CD8-positive, alpha-beta memory T cell (primary cell): Measurements from ENCODE around the gene SVIL. TPM values are rescaled to one million over a fixed set of nuclear protein-coding genes. Genes with fewer than 3 reads are reported as not detected.

Experiments
- CTCF ChIA-PET: fragments of 350-600 bp; sonication (Branson Sonifier 250); formaldehyde crosslinking; loops from one replicate; lab custom pipeline; 2021; ENCODE audit warnings: antibody characterized with exemption; lab: Charles Lee
- POLR2A ChIA-PET: fragments of 350-600 bp; sonication (Branson Sonifier 250); formaldehyde crosslinking; loops from one replicate; lab custom pipeline; 2021; ENCODE audit warnings: antibody characterized with exemption; lab: Charles Lee
- DNase-seq, 5 donors: peaks; one replicate each; pipeline versions ENCODE4 v3.0.0 to v3.0.0-alpha.2; 2020 to 2022; ENCODE audit warnings: mixed read lengths in 1 of 5
- H3K27ac ChIP-seq: one replicate; pipeline ENCODE4 v1.7.0; 2013; ENCODE audit warnings: low read depth, mild to moderate bottlenecking, low read length, moderate library complexity
- H3K27me3 ChIP-seq: 2 replicates; pipeline ENCODE4 v1.7.0; 2013; ENCODE audit warnings: low read length, mild to moderate bottlenecking; ENCODE audit not compliant: insufficient read depth, poor library complexity, severe bottlenecking
- H3K36me3 ChIP-seq: 2 replicates; pipeline ENCODE4 v1.7.0; 2013; ENCODE audit warnings: mild to moderate bottlenecking, low read length, moderate library complexity; ENCODE audit not compliant: insufficient read depth
- H3K4me1 ChIP-seq: 2 replicates; pipeline ENCODE4 v1.7.0; 2013; ENCODE audit warnings: mild to moderate bottlenecking, low read length, moderate library complexity; ENCODE audit not compliant: insufficient read depth
- H3K4me3 ChIP-seq: 2 replicates; pipeline ENCODE4 v1.7.0; 2013; ENCODE audit warnings: mild to moderate bottlenecking, low read length
- H3K9me3 ChIP-seq: 2 replicates; pipeline ENCODE4 v1.7.0; 2013; ENCODE audit warnings: mild to moderate bottlenecking, low read length
- H3K27ac Mint-ChIP-seq, 8 donors: one replicate each; pipeline ENCODE4 v1.8.0; 2020 to 2021; ENCODE audit warnings: mixed read lengths in 8 of 8, mild to moderate bottlenecking in 6 of 8, inconsistent platforms in 3 of 8, moderate library complexity in 3 of 8
- H3K27me3 Mint-ChIP-seq, 2 donors: one replicate each; pipeline ENCODE4 v1.8.0; 2020 to 2021; ENCODE audit warnings: mixed read lengths in 2 of 2, mild to moderate bottlenecking in 1 of 2, moderate library complexity in 1 of 2
- H3K36me3 Mint-ChIP-seq, 3 donors: one replicate each; pipeline ENCODE4 v1.8.0; 2020 to 2021; ENCODE audit warnings: mixed read lengths in 3 of 3, inconsistent platforms in 1 of 3, mild to moderate bottlenecking in 1 of 3
- H3K4me1 Mint-ChIP-seq, 3 donors: one replicate each; pipeline ENCODE4 v1.8.0; 2020 to 2021; ENCODE audit warnings: mixed read lengths in 3 of 3, inconsistent platforms in 1 of 3, mild to moderate bottlenecking in 1 of 3
- H3K4me3 Mint-ChIP-seq, 7 donors: one replicate each; pipeline ENCODE4 v1.8.0; 2020 to 2021; ENCODE audit warnings: mixed read lengths in 7 of 7, mild to moderate bottlenecking in 6 of 7, moderate library complexity in 4 of 7, inconsistent platforms in 2 of 7
- H3K9me3 Mint-ChIP-seq, 5 donors: one replicate each; pipeline ENCODE4 v1.8.0; 2020 to 2022; ENCODE audit warnings: mixed read lengths in 5 of 5, mild to moderate bottlenecking in 3 of 5, moderate library complexity in 2 of 5, inconsistent platforms in 1 of 5
- polyA plus RNA-seq: library from polyadenylated mRNA; unstranded; fragments of 300-500 nt; fragmentation: Illumina TruSeq; gene quantifications from one replicate; pipeline ENCODE4 v1.2.3, GENCODE V29; 2021
- total RNA-seq, 2 experiments: library from RNA; stranded (reverse); gene quantifications; one replicate each; pipeline ENCODE4 v1.2.3, GENCODE V29; 2021

SVIL gene
- total and polyA plus RNA-seq, 3 experiments from 2014 or later: 4.2 to 9.2 (median 5.9) TPM

- Mint-ChIP-seq H3K4me1 (peaks cover 5 to 8% (median 6%) of the 10 kb centered on the region in 3 donors), H3K9me3 (no peaks in the 10 kb centered on the region), H3K36me3 (peaks cover 13 to 24% (median 14%) of the 10 kb centered on the region in 3 donors), H3K27ac (no peak overlapping the region), H3K27me3 (no peaks in the 10 kb centered on the region), H3K4me3 (no peak overlapping the region)
- Histone ChIP-seq H3K4me3 (no peak overlapping the region), H3K9me3 (no peaks in the 10 kb centered on the region), H3K36me3 (peaks cover 5% of the 10 kb centered on the region), H3K27ac (no peak overlapping the region), H3K27me3 (no peaks in the 10 kb centered on the region), H3K4me1 (no peaks in the 10 kb centered on the region)
- ChIA-PET CTCF (no interaction called here), POLR2A (no interaction called here)
- DNase-seq: no peak
Observed at GRCh38 chr10:29546773-29547313, 87.9 kb downstream of the SVIL start.

GRCh38 chr10:29545122-29545521, 89.6 kb downstream of the SVIL start:
- no peak for DNase-seq
- Mint-ChIP-seq H3K27me3 (peaks cover 0 to 2% of the 10 kb centered on the region in 2 donors), H3K4me3 (no peak overlapping the region), H3K9me3 (no peaks in the 10 kb centered on the region), H3K36me3 (peaks cover 2 to 11% (median 9%) of the 10 kb centered on the region in 3 donors), H3K4me1 (peaks cover 5 to 8% (median 6%) of the 10 kb centered on the region in 3 donors), H3K27ac (peak overlapping the region in 1 of 8 donors; percentile 21)
- H3K4me1 ChIP-seq: no peaks in the 10 kb centered on the region
- no peaks in the 10 kb centered on the region for H3K9me3 ChIP-seq
- H3K27me3 ChIP-seq: no peaks in the 10 kb centered on the region
- no peak overlapping the region for H3K4me3 ChIP-seq
- POLR2A ChIA-PET: no interaction called here
- no peaks in the 10 kb centered on the region for H3K36me3 ChIP-seq
- no peak overlapping the region for H3K27ac ChIP-seq
- CTCF ChIA-PET: interaction anchor here (1.6 kb wide), 1 partner anchor 8 kb away, joined by 6 read pairs; no protein-coding TSS in a partner anchor

DNA sequence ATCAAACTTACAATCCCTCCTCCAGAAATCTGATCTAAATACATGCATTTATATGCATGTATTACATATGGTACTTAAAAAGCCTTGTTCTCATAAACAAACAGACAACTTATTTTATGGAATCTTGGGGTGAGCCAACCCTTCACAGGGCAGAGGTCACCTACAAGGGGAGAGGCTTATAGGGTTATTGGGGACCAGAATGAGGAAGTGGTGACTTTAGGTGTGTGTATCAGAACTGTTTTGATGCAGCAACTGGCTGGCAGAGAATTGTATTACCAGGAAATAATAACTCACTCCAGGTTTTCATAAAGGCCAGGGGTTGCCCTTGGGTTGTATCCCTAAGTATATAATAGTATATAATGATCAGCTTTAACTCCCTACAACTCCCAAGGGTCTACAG, 91.1 kb downstream of the SVIL start:
- H3K36me3 Mint-ChIP-seq: peaks cover 5 to 9% (median 8%) of the 10 kb centered on the region in 3 donors
- ChIA-PET POLR2A (no interaction called here), CTCF (interaction anchor here (1.6 kb wide), 1 partner anchor 9 kb away, joined by 6 read pairs; no protein-coding TSS in a partner anchor)
- Histone ChIP-seq H3K4me3 (no peak overlapping the region), H3K27me3 (no peaks in the 10 kb centered on the region), H3K27ac (no peak overlapping the region), H3K36me3 (no peaks in the 10 kb centered on the region), H3K4me1 (no peaks in the 10 kb centered on the region), H3K9me3 (no peaks in the 10 kb centered on the region)
- DNase-seq: no peak
- H3K4me3 Mint-ChIP-seq: no peak overlapping the region
- H3K4me1 Mint-ChIP-seq: peaks cover 5 to 11% (median 8%) of the 10 kb centered on the region in 3 donors
- no peaks in the 10 kb centered on the region for H3K9me3 Mint-ChIP-seq
- peak overlapping the region in 1 of 8 donors; percentile 23 for H3K27ac Mint-ChIP-seq
- H3K27me3 Mint-ChIP-seq: peaks cover 0 to 2% of the 10 kb centered on the region in 2 donors

DNA sequence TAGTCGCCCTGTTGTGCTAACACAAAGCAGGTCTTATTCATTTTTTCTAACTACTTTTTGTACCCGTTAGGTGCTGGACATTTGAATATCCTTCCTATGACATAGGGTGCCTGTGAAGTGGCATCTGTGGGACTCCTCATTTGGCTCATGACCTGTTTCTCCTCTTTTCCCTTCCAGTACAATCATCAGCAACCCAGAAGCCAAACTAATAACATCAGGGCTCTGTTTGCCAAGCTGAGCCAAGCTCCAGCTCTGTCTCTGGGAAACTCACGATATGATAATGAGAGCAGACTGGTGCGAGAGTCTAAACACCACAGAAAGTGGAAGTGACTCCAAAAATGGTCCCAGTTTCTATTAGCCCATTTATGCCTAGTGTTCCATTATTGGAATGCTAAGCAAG, 92.0 kb downstream of the SVIL start:
- POLR2A ChIA-PET: no interaction called here

DNA sequence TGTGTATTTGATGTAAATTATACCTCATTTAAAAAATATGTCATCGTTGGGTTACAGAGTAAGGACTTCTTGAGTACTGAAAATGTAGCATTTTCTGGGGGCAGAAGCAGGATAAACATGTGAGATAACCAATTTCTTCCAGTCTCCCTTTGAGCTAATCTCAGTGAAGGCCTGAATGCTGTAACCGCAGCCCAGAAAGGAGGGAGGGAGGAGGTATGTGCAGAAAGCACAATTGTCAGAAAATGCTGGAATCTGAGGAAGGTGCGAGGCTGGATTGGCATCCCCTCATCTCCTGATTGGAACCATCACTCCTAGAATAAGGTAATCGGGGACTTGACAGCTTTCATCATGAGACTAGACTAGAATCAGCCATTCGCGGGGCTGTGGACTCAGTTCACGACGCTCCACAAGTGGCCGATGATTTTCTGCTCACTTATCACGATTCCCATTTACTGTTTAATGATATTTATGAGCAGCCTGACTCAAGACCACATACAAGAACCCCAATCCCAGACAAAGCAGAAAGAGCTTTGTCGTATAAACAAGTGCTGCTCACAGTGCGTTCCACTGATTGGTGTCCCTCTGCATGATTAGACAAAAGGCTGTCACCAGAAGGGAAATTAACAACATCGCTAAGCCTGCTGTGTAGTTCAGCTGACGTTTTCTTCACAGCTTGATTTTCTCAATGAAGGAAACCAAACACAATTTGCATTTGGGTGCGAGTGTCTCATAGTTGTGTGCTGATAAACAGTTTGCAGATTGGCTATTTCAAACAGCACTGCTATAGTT, 93.2 kb downstream of the SVIL start:
- H3K27me3 ChIP-seq: no peaks in the 10 kb centered on the region
- Mint-ChIP-seq H3K4me3 (no peak overlapping the region), H3K9me3 (no peaks in the 10 kb centered on the region), H3K27me3 (peaks cover 0 to 2% of the 10 kb centered on the region in 2 donors), H3K36me3 (peaks cover 4 to 8% (median 5%) of the 10 kb centered on the region in 3 donors), H3K4me1 (peaks cover 0 to 5% (median 0%) of the 10 kb centered on the region in 3 donors), H3K27ac (no peak overlapping the region)
- H3K4me3 ChIP-seq: no peak overlapping the region
- H3K4me1 ChIP-seq: no peaks in the 10 kb centered on the region
- H3K27ac ChIP-seq: no peak overlapping the region
- no peaks in the 10 kb centered on the region for H3K9me3 ChIP-seq
- ChIA-PET CTCF (no interaction called here), POLR2A (no interaction called here)
- DNase-seq: no peak
- no peaks in the 10 kb centered on the region for H3K36me3 ChIP-seq

More for the DNA sequence above, 92.0 kb downstream of the SVIL start:
- CTCF ChIA-PET: no interaction called here
- Mint-ChIP-seq H3K36me3 (peaks cover 4 to 8% (median 5%) of the 10 kb centered on the region in 3 donors), H3K9me3 (no peaks in the 10 kb centered on the region), H3K27ac (no peak overlapping the region), H3K4me1 (peaks cover 0 to 5% (median 0%) of the 10 kb centered on the region in 3 donors), H3K4me3 (no peak overlapping the region), H3K27me3 (peaks cover 0 to 2% of the 10 kb centered on the region in 2 donors)
- H3K27ac ChIP-seq: no peak overlapping the region
- H3K4me1 ChIP-seq: no peaks in the 10 kb centered on the region
- H3K4me3 ChIP-seq: no peak overlapping the region
- no peaks in the 10 kb centered on the region for H3K27me3 ChIP-seq
- H3K9me3 ChIP-seq: no peaks in the 10 kb centered on the region
- no peak for DNase-seq
- no peaks in the 10 kb centered on the region for H3K36me3 ChIP-seq

DNA sequence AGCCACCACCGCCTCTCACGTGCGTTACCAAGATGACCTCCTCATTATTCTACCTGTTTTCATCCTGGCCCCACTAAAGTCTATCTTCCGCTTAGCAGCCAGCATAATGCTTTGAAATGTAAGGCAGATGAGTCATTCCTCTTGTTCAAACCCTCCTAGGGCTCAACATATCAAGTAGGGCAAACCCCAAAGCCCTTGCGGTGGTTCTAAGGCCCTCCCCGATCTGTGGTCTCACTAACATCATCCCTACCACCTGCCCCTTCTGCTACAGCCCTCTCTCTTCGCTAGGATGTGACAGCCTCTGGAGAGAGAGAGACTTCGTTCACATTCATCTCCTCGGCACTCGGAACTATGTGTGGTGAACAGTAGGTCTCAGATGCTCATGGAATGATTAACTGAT, 94.8 kb downstream of the SVIL start:
- POLR2A ChIA-PET: no interaction called here
- CTCF ChIA-PET: no interaction called here
- Histone ChIP-seq H3K4me3 (no peak overlapping the region), H3K9me3 (no peaks in the 10 kb centered on the region), H3K27me3 (no peaks in the 10 kb centered on the region), H3K27ac (no peak overlapping the region), H3K4me1 (no peaks in the 10 kb centered on the region), H3K36me3 (no peaks in the 10 kb centered on the region)
- Mint-ChIP-seq H3K4me3 (no peak overlapping the region), H3K27me3 (peaks cover 0 to 2% of the 10 kb centered on the region in 2 donors), H3K36me3 (peaks cover 4 to 6% (median 5%) of the 10 kb centered on the region in 3 donors), H3K9me3 (no peaks in the 10 kb centered on the region), H3K4me1 (peaks cover 0 to 8% (median 4%) of the 10 kb centered on the region in 3 donors), H3K27ac (peak overlapping the region in 2 of 8 donors; percentile 4 to 7)
- DNase-seq: peak in 1 of 5 donors; percentile 28

- DNase-seq: no peak
- Mint-ChIP-seq H3K4me3 (no peak overlapping the region), H3K9me3 (no peaks in the 10 kb centered on the region), H3K27ac (peak overlapping the region in 2 of 8 donors; percentile 5 to 7), H3K27me3 (peaks cover 0 to 2% of the 10 kb centered on the region in 2 donors), H3K4me1 (peaks cover 0 to 8% (median 4%) of the 10 kb centered on the region in 3 donors), H3K36me3 (peaks cover 2 to 5% (median 4%) of the 10 kb centered on the region in 3 donors)
- CTCF ChIA-PET: no interaction called here
- H3K36me3 ChIP-seq: no peaks in the 10 kb centered on the region
- POLR2A ChIA-PET: no interaction called here
- H3K9me3 ChIP-seq: no peaks in the 10 kb centered on the region
- H3K4me1 ChIP-seq: no peaks in the 10 kb centered on the region
- no peak overlapping the region for H3K4me3 ChIP-seq
- H3K27me3 ChIP-seq: no peaks in the 10 kb centered on the region
- H3K27ac ChIP-seq: no peak overlapping the region
Observed at GRCh38 chr10:29539412-29539811, 95.4 kb downstream of the SVIL start.

DNA sequence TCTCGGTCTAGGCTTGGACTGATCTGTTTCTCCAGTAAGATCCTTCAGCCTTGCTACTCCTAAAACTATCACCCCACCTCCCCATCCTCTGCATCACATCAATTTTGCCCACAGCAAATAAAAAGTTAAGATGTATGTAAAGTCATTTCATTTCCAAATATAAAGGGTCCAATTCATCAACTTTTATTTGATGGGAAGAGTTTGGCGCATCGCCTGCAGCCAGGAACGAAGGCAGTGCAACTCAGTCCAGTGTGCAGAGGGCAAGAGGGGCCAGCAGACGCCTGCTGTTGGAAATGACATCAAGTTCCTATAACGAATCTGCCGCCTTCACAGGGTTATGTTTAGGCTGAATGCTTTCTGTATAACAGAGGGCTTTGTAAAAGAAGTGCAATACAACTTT, 97.0 kb downstream of the SVIL start:
- no peak overlapping the region for H3K4me3 Mint-ChIP-seq
- DNase-seq: no peak
- H3K36me3 Mint-ChIP-seq: peaks cover 4 to 6% (median 5%) of the 10 kb centered on the region in 3 donors
- H3K4me3 ChIP-seq: no peak overlapping the region
- no peaks in the 10 kb centered on the region for H3K9me3 Mint-ChIP-seq
- no peaks in the 10 kb centered on the region for H3K27me3 ChIP-seq
- H3K4me1 ChIP-seq: no peaks in the 10 kb centered on the region
- H3K27ac Mint-ChIP-seq: peak overlapping the region in 1 of 8 donors; percentile 47
- H3K9me3 ChIP-seq: no peaks in the 10 kb centered on the region
- H3K27ac ChIP-seq: no peak overlapping the region
- H3K27me3 Mint-ChIP-seq: peaks cover 0 to 2% of the 10 kb centered on the region in 2 donors
- no peaks in the 10 kb centered on the region for H3K36me3 ChIP-seq
- H3K4me1 Mint-ChIP-seq: peaks cover 0 to 8% (median 4%) of the 10 kb centered on the region in 3 donors
- ChIA-PET POLR2A (no interaction called here), CTCF (interaction anchor here (1.3 kb wide), 1 partner anchor 53 kb away, joined by 3 read pairs; no protein-coding TSS in a partner anchor)
